NAMALWA (cell line): ENCODE measurements around the gene TBL3.
"Not testable (repeated sequence)": the region's sequence is repeated elsewhere in the genome, so short reads cannot be mapped to it uniquely, and the experiment has no call there.

Source experiments
- DNase-seq: peaks from one replicate; pipeline ENCODE4 v3.0.0-alpha.2; 2015; ENCODE audit warnings: low spot score

The TBL3 gene

DNA sequence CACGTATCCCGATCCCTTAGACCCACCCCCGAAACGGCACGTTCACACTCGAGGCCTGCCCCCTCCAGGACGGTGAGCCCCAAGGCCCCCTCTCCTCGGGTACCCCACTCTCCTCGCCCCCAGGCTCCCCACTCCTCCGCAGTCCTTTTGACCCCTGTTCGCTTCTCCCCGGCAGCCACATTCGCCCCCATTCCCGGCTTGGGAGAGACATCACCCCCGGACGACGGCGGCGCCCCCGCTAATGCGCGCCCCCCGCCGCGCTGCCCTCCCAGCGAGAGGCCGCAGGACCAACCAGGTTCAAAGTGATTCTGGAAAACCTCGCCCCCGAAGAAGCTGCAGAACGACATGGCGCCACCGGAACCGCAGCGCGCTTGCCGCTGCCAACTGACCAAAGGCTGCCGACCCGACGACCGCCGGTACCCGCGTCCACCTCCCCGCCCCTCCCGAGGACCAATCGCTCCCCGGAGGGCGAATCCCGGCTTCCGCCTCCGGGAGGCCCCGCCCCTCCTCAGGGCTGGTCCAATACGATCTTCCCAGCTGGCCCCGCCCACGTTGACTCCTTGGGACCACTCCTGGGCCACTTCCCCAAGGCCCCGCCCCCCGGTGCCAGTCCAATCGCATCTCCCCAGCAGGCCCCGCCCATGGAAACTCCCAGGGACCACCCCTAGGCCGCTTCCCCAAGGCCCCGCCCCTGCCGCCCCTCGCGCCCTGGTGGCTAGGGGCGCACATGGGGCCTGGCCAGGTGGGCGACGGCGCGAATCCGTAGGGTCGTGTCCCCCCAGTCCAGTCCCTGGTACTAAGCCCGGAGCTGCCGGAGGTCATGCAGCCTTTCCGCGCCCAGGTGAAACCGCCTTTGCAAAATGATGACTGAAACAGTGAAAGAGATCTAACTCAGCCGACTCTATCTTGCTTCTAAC, 28.8 kb upstream of the TBL3 start, which contains the start of gene MSRB1:
Gene MSRB1 (minus strand): TSS at position 390 of the 917 bp plus-strand sequence. CDS start 43 bp downstream, at position 347.
- DNase-seq = peak; percentile 99

DNA sequence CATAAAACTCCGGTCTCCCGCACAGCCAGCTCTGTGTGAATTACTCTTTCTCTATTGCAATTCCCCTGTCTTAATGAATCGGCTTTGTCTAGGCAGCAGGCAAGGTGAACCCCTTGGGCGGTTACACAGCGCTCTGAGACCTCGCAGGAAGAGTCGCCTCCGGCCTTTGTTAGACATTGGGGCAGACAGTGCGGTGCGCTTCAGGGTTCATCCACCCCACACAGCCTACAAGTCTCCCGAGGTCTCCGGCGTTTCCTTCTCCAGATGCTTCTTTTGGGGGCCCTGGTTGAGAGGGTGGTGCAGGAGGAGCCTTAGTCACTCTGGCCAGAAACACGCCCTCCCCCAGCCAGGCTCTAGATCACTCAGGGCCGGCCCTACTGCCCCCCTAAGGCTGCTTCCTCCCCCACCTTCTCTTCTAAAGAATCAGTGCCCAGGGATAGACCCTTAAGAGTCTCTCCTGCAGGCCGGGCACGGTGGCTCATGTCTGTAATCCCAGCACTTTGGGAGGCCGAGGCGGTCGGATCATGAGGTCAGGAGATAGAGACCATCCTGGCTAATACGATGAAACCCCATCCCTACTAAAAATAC, 27.1 kb upstream of the TBL3 start:
- no peak for DNase-seq

DNA sequence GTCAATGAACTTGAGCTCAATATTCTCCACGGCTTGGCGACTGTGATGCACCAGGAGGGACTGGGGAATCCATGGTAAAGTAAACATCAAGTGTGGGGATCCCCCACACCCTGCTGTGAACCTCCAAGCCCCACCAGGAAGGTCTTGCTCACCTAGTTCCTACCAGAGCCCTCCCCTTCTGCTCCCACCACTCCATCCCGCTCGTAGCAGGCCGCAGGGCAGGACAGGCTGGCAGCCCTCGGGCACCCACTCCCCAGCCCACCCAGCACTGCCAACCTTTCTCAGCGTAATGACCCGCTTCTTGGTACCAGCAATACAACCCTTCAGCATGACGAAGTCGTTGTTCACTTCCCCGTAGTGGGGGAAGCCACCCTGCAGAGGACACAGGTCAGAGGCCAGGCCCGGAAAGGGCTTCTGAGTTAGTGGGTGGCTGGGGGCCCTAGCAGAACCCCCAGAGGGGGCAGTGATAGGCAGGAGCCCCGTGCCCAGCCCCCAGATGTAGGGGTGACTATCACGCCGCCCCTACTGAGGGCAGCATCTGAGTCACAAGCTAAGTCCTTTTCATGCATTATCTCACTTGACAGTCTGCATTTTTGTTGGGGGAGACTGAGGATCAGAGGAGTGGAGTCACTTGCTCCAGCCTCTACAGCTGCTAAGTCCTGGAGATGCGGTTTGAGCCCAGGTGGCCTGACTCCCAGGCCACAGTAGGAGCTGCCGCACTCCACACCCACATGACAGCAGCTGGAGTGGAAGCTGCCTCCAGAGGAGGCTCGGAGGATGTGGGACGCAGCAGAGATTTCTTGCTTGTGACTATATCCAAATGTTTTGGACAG, 26.1 kb upstream of the TBL3 start:
- no peak for DNase-seq

DNA sequence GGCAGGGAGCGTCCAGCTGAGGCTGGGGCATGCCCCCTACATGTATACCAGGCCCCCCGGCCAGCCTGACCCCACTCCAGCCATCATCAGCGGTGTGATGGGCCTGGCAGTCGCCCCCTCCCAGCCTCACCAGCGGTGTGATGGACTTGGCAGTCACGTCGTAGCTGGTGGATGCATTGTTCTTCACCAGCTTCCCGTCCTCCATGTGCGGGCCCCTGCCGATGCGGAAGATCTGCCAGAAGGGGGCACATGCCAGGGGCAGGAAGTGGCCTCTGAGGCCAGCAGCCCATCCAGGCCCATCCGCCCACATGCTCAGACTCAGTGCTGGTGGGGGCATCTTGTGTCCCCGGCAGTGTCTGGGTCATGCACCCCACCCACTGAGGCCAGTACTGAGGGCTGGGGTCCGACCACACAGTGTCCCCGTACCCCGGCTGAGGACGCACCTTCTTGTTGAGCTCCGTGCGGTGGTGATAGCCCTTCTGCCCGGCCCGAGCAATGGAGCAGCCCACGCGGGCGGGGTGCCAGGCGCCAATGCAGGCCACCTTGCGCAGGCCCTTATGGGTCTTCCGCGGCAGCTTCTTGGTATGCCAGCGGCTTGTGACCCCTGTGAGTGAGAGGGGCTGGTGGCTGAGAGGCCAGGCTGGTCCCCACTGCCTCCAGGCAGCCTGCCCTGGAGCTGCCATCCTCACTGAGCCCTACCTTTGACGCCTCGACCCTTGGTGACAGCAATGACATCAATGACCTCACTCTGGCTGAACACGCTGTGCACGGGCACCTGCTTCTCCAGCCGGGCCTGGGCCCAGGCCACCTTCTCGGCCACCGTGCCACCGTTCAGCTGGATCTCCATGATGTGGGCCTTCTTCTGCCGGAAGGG, 25.1 kb upstream of the TBL3 start:
- DNase-seq = no peak

GRCh38 chr16:1947369-1947670, 24.5 kb upstream of the TBL3 start:
- no peak for DNase-seq

DNA sequence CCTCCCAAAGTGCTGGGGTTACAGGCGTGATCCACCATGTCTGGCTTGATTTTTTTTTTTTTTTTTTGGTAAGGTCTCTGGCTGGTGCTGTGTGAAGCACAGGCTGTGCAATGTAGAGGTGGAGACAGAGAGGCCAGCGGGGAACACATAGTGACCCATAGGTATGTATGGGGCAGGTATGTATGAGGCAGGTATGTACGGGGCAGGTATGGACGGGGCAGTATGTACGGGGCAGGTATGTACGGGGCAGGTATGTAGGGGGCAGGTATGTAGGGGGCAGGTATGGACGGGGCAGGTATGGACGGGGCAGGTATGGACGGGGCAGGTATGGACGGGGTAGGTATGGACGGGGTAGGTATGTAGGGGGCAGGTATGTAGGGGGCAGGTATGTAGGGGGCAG, 22.3 kb upstream of the TBL3 start:
- no peak for DNase-seq

DNA sequence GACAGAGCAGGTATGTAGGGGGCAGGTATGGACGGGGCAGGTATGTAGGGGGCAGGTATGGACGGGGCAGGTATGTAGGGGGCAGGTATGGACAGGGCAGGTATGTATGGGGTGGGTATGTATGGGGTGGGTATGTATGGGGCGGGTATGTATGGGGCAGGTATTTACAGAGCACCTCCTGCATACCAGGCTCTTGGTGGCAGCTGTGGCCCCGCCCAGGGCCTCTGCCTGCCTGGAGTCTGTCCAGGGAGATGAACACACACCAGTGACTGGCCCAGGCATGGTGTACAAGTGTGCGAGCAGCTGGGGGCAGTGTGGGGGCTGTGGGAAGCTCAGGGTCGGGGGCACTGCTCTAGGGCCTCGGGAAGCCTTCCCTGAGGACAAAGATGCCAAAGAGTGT, 21.8 kb upstream of the TBL3 start:
- DNase-seq = no peak

DNA sequence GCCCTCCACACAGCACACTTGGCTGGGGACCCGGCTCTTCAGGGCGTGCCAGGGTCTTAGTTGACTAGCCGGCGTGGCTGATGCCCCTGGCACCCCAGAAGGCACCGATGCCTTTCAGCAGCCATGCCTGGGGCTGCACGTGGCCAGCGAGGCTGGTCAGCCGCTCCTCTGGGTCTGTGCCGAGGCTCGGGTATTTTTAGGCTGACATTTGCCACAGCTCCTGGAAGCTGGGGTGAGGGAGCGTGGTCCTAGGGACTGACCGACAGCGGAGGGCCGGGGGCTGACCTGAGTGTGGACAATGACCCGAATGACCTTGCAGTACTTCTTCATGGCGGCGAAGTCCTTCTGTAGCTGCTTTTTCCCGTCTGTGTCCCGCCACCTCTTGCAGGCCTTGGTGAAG, 21.3 kb upstream of the TBL3 start:
- no peak for DNase-seq

DNA sequence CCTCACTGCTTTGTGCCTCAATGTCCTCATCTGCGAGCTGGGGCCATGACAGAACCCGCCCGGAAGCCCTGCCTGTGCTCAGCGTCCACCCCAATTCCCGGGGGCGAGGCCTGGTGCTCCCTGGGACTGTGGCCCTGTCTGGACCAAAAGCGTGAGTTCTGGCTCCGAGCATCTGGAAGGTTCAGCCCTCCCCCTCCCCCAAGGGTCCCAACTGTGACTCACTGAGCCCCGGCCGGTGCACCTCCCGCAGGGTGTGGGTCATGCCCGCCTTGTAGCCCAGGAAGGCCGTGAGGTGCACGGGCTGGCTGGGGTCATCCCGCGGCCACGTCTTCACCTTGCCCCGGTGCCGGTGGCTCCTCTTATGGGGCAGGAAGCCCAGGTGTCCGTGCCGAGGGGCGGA, 18.1 kb upstream of the TBL3 start:
- DNase-seq = no peak

DNA sequence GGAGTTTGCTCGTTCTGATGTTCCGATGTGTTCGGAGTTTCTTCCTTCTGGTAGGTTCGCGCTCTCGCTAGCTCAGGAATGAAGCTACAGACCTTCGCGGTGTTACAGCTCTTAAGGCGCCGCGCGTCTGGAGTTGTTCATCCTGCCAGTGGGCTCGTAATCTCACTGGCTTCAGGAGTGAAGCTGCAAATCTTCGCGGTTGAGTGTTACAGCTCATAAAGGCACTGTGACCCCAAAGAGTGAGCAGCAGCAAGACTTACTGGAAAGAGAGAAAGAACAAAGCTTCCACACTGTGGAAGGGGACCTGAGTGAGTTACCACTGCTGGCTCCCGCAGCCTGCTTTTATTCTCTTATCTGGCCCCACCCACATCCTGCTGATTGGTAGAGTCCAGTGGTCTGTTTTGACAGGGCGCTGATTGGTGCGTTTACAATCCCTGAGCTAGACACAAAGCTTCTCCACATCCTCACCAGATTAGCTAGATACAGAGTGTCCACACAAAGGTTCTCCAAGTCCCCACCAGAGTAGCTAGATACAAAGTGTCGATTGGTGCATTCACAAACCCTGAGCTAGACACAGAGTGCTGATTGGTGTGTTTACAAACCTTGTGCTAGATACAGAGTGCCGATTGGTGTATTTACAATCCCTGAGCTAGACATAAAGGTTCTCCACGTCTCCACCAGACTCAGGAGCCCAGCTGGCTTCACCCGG, 14.3 kb upstream of the TBL3 start:
- not testable (repeated sequence) for DNase-seq

DNA sequence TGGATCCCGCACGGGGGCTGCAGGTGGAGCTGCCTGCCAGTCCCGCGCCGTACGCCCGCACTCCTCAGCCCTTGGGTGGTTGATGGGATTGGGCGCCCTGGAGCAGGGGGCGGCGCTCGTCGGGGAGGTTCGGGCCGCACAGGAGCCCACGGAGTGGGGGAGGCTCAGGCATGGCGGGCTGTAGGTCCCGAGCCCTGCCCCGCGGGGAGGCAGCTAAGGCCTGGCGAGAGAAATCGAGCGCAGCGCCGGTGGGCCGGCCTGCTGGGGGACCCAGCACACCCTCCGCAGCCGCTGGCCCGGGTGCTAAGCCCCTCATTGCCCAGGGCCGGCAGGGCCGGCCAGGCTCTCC, 13.7 kb upstream of the TBL3 start:
- DNase-seq = not testable (repeated sequence)

DNA sequence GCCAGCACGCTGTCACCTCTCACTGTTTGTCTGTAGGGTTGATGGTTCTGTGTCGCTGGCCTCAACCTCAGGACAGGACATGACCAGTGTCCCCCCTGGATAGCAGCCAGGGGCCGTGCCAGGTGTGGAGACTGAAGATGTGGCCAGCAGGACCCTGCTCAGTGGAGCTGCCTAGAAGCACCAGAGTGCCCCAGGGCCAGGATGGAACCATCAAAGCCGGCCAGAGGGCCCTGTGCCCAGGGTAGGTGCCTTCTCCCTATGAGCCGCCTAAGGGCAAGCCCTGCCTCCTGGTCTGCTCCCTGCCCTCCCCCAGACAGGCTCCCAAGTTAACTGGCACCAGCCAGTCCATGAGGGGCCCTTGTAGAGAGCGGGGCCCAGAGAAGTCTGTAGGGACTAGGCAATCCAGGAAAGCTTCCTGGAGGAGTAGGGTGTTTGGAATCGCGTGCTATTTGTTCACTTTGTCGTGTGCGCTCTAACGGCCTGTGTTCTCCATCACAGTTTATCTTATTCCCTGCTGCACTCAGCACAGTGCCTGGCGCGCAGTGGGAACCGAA, 13.1 kb upstream of the TBL3 start:
- no peak for DNase-seq

DNA sequence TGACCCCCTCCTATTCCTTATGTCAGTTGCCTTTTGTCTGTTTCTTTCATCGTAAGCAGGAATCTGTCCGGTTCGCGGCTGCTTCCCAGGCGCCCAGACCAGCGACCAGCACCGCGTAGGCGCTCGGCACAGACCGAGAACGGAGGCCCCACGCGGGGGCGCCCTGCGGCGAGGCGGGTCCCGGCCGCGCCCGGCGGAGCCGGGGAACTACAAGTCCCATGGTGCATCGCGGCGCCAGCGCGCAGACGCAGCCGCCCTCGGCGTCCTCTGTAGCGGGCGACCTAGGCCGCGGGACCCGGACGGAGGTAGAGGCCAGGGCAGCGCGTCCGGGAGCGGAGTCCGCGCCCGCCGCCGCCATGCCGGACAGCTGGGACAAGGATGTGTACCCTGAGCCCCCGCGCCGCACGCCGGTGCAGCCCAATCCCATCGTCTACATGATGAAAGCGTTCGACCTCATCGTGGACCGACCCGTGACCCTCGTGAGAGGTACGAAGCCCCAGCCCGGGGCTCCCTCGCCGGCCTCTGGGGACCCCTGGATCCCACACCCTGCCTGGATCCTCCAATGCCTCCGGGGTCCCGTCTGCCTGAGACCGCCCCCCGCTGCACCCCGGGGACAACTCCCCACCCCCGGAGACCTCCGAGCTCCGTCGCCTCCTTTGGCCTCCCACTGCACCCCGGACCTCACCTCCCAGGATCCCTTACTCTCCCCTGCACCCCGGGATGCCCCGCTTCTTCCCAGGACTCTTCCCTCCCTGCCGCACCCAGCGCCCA, 12.4 kb upstream of the TBL3 start, which contains the start of gene NDUFB10:
Gene NDUFB10 (plus strand): TSS at position 270 of the 771 bp plus-strand sequence. CDS start 87 bp downstream, at position 357.
- DNase-seq = peak; percentile 90

GRCh38 chr16:1960665-1961630, 10.9 kb upstream of the TBL3 start:
- peak; percentile 79 for DNase-seq

DNA sequence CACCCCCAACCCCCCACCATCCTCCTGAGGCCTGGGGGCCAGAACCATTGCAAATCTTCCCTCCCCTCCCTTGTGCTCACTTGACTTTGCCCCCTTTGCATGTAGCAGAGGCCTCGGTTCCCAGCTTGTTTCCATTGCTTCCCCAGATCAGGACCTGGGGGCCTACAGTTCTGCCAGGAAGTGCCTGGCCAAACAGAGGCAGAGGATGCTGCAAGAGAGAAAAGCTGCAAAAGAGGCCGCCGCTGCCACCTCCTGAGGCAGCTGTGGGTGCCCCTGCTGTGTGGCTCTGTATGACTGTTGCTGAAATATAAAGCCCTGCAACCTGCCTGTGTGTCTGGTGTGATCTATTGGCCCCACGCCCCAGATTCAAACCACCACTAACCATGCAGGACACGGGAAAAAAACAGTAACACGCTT, 10.2 kb upstream of the TBL3 start:
- DNase-seq = peak; percentile 58

- not testable (repeated sequence) for DNase-seq
These were observed 9.4 kb upstream of the TBL3 start for GRCh38 chr16:1962161-1963153.

- peak; percentile 53 for DNase-seq
These were observed 7.9 kb upstream of the TBL3 start for GRCh38 chr16:1963806-1964505.
